IPS-20b (cell line): ENCODE data around the gene MRPL36.
"Not testable (repeated sequence)": the region's sequence is repeated elsewhere in the genome, so short reads cannot be mapped to it uniquely, and the experiment has no call there.

Experiments
- H3K27ac ChIP-seq: one replicate; pipeline ENCODE4 v1.5.1; 2013; ENCODE audit warnings: low read length
- H3K27me3 ChIP-seq: 2 replicates; pipeline ENCODE4 v1.6.1; 2013; ENCODE audit warnings: mild to moderate bottlenecking, low read length, inconsistent platforms; ENCODE audit not compliant: insufficient read depth
- H3K36me3 ChIP-seq: 2 replicates; pipeline ENCODE4 v1.6.1; 2013; ENCODE audit warnings: low read depth, mild to moderate bottlenecking, inconsistent platforms, low read length, moderate library complexity; ENCODE audit not compliant: insufficient read depth
- H3K4me1 ChIP-seq: 2 replicates; pipeline ENCODE4 v1.6.1; 2013; ENCODE audit warnings: mild to moderate bottlenecking, control low read depth, inconsistent platforms, low read length, moderate library complexity; ENCODE audit not compliant: insufficient read depth
- H3K4me3 ChIP-seq: 2 replicates; pipeline ENCODE4 v1.5.1; 2013; ENCODE audit warnings: mild to moderate bottlenecking, low read length, inconsistent platforms
- H3K9ac ChIP-seq: 2 replicates; pipeline ENCODE4 v1.6.1; 2013; ENCODE audit warnings: low read depth, mild to moderate bottlenecking, inconsistent platforms, low read length, moderate library complexity
- H3K9me3 ChIP-seq: 2 replicates; pipeline ENCODE4 v1.6.1; 2013; ENCODE audit warnings: mild to moderate bottlenecking, low read depth, low read length, inconsistent platforms; ENCODE audit not compliant: insufficient read depth

Gene MRPL36

DNA sequence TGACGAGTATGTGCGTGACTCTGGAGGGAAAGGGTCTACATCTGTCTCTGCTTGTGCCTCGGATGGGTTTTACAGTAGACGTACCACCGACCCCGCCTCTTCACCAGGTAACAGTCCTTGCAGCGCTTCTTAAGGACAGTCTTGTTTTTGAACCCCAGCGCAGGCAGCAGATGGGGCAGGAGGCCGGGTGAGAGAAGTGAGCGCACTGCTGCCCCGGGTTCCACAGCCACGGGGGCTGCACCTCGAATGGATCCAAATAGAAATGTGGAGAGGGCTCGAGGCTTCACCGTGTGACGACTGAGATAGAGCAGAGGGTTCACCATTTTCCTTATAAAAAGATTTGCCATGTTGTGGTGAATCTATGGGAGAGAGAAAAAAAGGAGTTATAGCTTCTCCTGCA lies 1.0 kb downstream of the MRPL36 start:
- not testable (repeated sequence) for H3K9me3 ChIP-seq, H3K27me3 ChIP-seq, H3K4me1 ChIP-seq, H3K27ac ChIP-seq
- Histone ChIP-seq H3K36me3 (peaks cover 44% of the 10 kb centered on the region), H3K4me3 (peak overlapping the region; percentile 81), H3K9ac (peak overlapping the region; percentile 81)

DNA sequence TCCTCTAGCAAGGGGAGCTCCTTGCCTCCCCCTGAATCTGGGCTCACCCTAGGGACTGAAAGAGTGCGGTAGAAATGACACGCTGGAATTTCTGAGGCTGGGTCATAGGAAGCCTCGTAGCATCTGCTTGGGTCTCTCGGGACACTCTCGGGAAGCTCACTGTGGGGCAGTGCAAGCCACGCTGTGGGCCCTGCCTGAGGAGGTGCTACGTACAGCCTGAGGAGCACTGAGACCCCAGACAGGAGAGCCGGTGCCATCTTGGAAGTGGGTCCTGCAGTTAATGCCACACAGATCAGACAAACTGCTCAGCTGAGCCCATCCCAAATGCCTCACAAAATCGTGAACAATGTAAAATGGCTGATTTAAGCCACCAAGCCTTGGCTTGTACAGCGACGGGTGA lies 1.8 kb downstream of the MRPL36 start:
- no peaks in the 10 kb centered on the region for H3K9me3 ChIP-seq
- H3K27me3 ChIP-seq, result no peaks in the 10 kb centered on the region
- no peak overlapping the region for H3K27ac ChIP-seq
- no peak overlapping the region for H3K4me3 ChIP-seq
- no peak overlapping the region; the same call in 1 of the 2 replicates for H3K9ac ChIP-seq
- peaks cover 2% of the 10 kb centered on the region; the same call in 1 of the 2 replicates for H3K4me1 ChIP-seq
- peaks cover 37% of the 10 kb centered on the region for H3K36me3 ChIP-seq

DNA sequence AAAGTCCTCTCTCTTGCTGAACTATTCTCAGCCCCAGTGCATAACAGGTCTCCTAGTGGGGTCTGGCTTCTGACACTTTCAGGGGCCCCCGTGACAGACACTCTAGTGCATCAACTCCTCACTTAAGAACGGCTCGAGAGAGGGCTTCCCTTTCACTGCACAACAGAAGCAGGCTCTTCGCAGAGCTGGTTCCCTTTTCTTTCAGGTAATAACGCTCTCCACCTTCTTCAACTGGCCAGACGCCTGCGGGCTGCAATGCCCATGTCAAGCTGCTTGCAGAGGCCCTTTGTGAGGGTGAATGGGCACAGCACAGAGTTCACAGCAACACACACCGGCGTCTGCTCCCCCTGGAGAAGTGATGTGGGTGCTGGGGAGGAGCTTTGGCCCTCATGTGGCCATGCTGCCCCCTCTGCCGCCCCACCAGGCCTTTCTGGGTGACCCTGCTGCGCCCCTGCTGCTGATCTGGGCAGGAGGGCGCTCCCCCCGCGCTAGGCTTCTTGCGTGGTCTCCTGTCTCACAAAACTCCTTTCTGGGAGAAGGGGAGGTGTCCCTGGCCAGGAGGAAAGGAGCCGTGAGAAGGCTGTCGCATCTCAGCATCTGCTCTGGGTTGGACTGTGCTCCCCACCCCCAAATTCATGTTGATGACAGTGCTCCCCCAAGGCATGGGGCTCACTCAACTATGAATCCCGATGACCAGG lies 2.4 kb downstream of the MRPL36 start:
- Histone ChIP-seq H3K9me3 (no peaks in the 10 kb centered on the region), H3K4me1 (peaks cover 2% of the 10 kb centered on the region; the same call in 1 of the 2 replicates), H3K27me3 (no peaks in the 10 kb centered on the region), H3K9ac (no peak overlapping the region; the same call in 1 of the 2 replicates), H3K27ac (no peak overlapping the region), H3K36me3 (peaks cover 31% of the 10 kb centered on the region), H3K4me3 (no peak overlapping the region)

DNA sequence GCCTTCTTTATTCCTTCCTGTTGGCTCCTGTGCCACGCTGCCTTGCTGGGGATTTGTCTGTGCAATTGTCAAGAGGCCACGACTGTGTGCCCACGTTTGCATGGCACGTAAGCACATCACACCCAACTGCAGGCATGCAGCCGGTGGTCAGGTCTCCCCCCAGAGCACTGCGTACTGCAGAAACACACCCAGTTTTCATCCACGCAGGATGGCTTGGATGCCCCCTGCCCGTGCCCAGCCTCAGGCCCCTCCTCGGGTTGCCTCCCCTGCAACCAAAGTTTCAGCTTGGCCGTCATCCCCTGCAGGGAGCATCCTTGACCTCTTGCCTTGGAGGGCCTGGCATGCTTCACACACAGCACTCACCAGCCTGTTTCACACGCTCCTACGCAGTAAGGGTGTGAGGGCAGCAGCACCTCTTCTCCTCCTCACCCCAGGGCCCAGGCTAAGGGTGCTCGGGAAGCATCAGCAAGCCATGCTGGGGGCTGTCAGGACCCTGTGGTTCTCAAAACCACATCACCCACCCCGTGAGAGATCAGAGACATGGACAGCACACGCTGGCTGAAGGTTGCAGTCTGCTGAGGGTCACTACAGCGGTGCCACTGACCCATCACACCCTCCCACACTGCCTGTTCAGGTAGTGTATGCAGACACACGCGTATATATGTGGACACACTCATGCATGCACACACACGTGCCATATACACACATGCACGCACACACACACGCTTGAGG lies 3.1 kb downstream of the MRPL36 start:
- peaks cover 31% of the 10 kb centered on the region for H3K36me3 ChIP-seq
- H3K27ac ChIP-seq, result no peak overlapping the region
- H3K9ac ChIP-seq, result no peak overlapping the region
- peaks cover 2% of the 10 kb centered on the region; the same call in 1 of the 2 replicates for H3K4me1 ChIP-seq
- no peaks in the 10 kb centered on the region for H3K27me3 ChIP-seq
- H3K9me3 ChIP-seq, result no peaks in the 10 kb centered on the region
- no peak overlapping the region for H3K4me3 ChIP-seq

GRCh38 chr5:1795931-1796330 lies 3.7 kb downstream of the MRPL36 start:
- H3K9me3 ChIP-seq, result no peaks in the 10 kb centered on the region
- H3K4me1 ChIP-seq, result peaks cover 2% of the 10 kb centered on the region; the same call in 1 of the 2 replicates
- no peaks in the 10 kb centered on the region for H3K27me3 ChIP-seq
- no peak overlapping the region for H3K9ac ChIP-seq
- peaks cover 31% of the 10 kb centered on the region for H3K36me3 ChIP-seq
- H3K4me3 ChIP-seq, result no peak overlapping the region
- no peak overlapping the region for H3K27ac ChIP-seq

DNA sequence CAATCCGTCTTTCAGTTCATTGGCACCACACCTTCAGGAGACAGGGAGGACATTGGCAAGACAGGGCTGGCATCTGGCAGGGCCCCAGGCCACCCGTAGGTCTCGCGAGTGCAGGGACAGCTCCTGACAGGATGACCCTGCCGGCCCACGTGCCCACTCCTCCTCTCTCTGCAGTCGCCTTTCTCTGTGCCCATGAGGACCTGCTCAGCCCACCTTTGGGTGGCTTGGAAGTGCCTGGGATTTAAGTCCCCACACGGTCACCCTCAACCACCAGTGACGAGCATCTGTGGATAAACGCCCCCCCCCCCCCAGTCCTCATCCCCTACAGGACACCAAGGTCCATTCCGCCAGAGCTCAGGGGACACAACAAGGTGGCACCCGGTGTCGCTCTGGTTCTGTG lies 4.1 kb downstream of the MRPL36 start:
- no peak overlapping the region for H3K4me3 ChIP-seq

DNA sequence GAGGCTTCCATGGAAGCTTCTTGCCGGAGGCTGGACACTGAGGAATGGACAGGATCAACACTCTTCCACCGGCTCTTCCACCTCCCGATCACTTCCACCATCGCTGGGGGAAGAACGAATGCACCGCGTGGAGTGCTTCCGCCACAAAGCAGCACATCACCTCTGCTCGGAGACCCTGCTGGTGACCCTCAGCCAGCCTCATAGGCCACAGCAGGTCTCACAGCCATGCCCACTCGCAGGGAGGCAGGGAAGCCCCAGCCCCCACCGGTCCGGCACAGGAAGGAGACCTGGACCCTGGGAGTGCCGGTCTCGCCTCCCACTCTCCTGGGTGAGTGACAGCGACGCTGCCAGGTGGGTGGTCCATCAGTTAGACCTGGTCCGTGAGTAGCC lies 4.7 kb downstream of the MRPL36 start:
- Histone ChIP-seq H3K4me1 (peaks cover 9% of the 10 kb centered on the region), H3K9ac (no peak overlapping the region), H3K27ac (no peak overlapping the region), H3K36me3 (peaks cover 31% of the 10 kb centered on the region), H3K9me3 (no peaks in the 10 kb centered on the region), H3K4me3 (no peak overlapping the region), H3K27me3 (no peaks in the 10 kb centered on the region)

More for the DNA sequence above, 4.1 kb downstream of the MRPL36 start:
- Histone ChIP-seq H3K36me3 (peaks cover 31% of the 10 kb centered on the region), H3K27me3 (no peaks in the 10 kb centered on the region), H3K4me1 (peaks cover 4% of the 10 kb centered on the region), H3K27ac (no peak overlapping the region), H3K9me3 (no peaks in the 10 kb centered on the region), H3K9ac (no peak overlapping the region)

DNA sequence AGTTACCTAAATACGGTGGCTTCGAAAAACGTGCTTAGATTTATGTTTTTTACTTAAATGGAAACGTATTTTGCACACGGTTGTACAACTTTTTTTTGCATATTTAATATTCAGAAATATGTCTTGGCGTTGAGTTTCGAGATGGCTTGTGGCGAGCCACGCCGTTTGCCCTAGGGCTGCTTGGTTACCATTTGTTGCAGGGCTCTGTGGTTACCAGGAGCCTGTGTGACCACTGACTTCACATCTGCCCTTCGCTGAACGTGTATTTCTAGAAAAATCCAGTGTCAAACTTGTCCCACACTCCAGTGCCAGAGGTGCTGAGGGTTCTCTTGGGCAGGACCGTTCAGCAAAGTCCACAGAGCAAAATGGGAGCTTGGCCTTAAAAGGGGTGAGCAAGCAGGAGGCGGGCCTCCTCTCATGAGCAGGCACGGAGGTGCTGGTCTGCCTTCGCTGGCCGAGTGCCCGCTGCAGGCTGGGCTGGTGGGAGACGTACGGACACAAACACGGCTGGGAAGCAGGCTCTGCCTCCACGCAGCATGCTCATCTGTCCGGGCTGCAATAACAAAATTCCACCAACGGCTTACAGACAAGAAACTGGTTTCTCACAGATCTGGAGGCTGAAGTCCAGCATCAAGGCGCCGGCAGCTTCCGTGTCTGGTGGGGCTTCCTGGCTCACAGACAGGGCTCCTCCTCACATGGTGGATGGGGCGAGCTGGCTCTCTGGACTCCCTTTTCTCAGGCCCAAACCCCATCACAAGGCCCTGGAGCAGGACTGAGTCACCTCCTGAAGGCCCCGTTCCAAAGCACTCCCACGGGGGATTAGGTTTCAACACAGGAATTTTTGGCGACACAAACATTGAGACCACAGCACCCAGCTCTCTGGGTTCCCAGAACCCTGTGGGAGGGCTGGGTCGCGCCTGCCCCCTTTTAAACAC lies 5.4 kb downstream of the MRPL36 start:
- H3K9me3 ChIP-seq, result no peaks in the 10 kb centered on the region
- no peaks in the 10 kb centered on the region for H3K27me3 ChIP-seq
- no peak overlapping the region for H3K9ac ChIP-seq
- H3K4me1 ChIP-seq, result peaks cover 15% of the 10 kb centered on the region
- H3K36me3 ChIP-seq, result peaks cover 31% of the 10 kb centered on the region
- H3K4me3 ChIP-seq, result no peak overlapping the region
- no peak overlapping the region for H3K27ac ChIP-seq

DNA sequence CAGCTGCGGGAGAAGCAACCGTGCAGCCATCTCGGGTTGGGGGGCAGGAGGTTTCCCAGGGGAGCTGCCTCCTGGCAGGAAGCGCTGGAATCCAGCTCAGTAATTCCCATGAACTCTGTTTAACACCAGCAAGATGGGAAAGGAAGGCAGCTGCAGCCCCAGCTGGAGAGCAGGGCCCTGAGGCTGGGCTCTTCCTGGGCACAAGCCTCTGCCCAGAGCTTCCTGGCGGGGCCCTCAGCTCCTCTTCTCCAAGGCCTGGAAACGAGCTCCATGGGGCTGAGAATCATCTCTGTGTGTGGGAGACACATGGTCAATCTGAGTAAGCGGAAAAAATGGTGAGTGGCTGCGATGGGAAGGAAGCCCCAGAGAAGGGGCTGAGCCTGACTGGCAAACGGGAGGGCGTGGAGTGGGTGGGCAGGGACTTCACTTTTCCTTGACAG lies 6.3 kb downstream of the MRPL36 start:
- Histone ChIP-seq H3K9me3 (no peaks in the 10 kb centered on the region), H3K4me1 (peaks cover 13% of the 10 kb centered on the region), H3K27ac (no peak overlapping the region), H3K9ac (no peak overlapping the region), H3K4me3 (no peak overlapping the region), H3K27me3 (no peaks in the 10 kb centered on the region), H3K36me3 (peaks cover 26% of the 10 kb centered on the region)

DNA sequence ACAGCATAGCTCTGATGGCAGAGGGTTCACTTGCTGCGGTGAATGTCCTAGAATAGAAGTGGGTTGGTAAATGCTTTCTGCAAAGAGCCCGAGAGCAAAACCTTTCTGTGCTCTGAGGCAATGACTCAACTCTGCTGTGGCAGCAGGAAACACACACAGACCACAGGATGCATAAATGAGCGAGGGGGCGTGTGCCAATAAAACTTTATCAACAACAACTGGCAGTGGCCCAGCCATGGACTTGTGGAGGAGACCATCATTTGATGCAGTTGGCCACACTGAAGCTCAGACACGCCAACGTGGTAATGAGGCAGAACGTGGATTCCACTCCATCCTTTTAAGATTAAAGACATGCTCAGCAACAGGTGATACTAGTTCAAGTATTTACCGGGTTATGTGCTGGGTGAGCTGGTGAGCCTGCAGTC lies 6.8 kb downstream of the MRPL36 start:
- Histone ChIP-seq H3K4me1 (peaks cover 13% of the 10 kb centered on the region), H3K27me3 (no peaks in the 10 kb centered on the region), H3K9me3 (no peaks in the 10 kb centered on the region), H3K4me3 (no peak overlapping the region), H3K36me3 (peaks cover 22% of the 10 kb centered on the region), H3K27ac (no peak overlapping the region), H3K9ac (no peak overlapping the region)

GRCh38 chr5:1791176-1791575 lies 8.5 kb downstream of the MRPL36 start:
- H3K9me3 ChIP-seq, result no peaks in the 10 kb centered on the region

More at GRCh38 chr5:1791176-1791575, 8.5 kb downstream of the MRPL36 start:
- no peak overlapping the region for H3K27ac ChIP-seq
- H3K9ac ChIP-seq, result no peak overlapping the region
- H3K36me3 ChIP-seq, result peaks cover 5% of the 10 kb centered on the region; the same call in 1 of the 2 replicates
- peaks cover 13% of the 10 kb centered on the region for H3K4me1 ChIP-seq
- H3K4me3 ChIP-seq, result no peak overlapping the region
- no peaks in the 10 kb centered on the region for H3K27me3 ChIP-seq
